Vagina (tissue), 2 donors: ENCODE results near the gene MAST4. TPM values are rescaled to one million over a fixed set of nuclear protein-coding genes. Genes with fewer than 3 reads are reported as not detected.

Experiments used
- DNase-seq, 2 donors: peaks; one replicate each; pipeline ENCODE4 v3.0.0-alpha.2; 2017; ENCODE audit errors: extremely low spot score in 2 of 2
- H3K27ac ChIP-seq: fragments of 200-600 bp; sonication (generic); one replicate; pipeline ENCODE4 v1.5.1; 2019
- H3K27me3 ChIP-seq: fragments of 200-600 bp; sonication (generic); one replicate; pipeline ENCODE4 v1.5.1; 2019
- H3K36me3 ChIP-seq, 2 donors: fragments of 200-600 bp; sonication (generic); one replicate each; pipeline ENCODE4 v1.5.1; 2017 to 2019
- H3K4me1 ChIP-seq: fragments of 200-600 bp; sonication (generic); one replicate; pipeline ENCODE4 v1.5.1; 2019
- H3K4me3 ChIP-seq, 2 donors: fragments of 200-600 bp; sonication (generic); 1 replicate in 1 of 2; 2 replicates in 1 of 2; pipeline ENCODE4 v1.5.1; 2016 to 2019
- H3K9me3 ChIP-seq: fragments of 200-600 bp; sonication (generic); one replicate; pipeline ENCODE4 v1.5.1; 2019
- CTCF ChIP-seq, 3 experiments: fragments of 450-650 bp in 2 of 3; fragments of 200-600 bp in 1 of 3; sonication (generic) in 1 of 3; IDR thresholded peaks; one replicate each; pipeline ENCODE4 v1.5.1; 2017 to 2019; ENCODE audit warnings: antibody characterized with exemption in 3 of 3, mild to moderate bottlenecking in 2 of 3, moderate library complexity in 2 of 3
- POLR2A ChIP-seq, 2 donors: fragments of 450-650 bp; IDR thresholded peaks; one replicate each; pipeline ENCODE4 v1.6.1; 2017; ENCODE audit warnings: antibody characterized with exemption in 2 of 2, mild to moderate bottlenecking in 2 of 2, moderate library complexity in 2 of 2
- POLR2AphosphoS5 ChIP-seq, 2 donors: sonication (generic); formaldehyde crosslinking; IDR thresholded peaks; one replicate each; pipeline ENCODE4 v1.9.0; 2017; ENCODE audit warnings: antibody characterized with exemption in 2 of 2, mild to moderate bottlenecking in 2 of 2, low read depth in 1 of 2; ENCODE audit not compliant: insufficient read depth in 1 of 2
- intact Hi-C: fragments of 100-400 bp; cut with DNase I; formaldehyde crosslinking; loops from one replicate; pipeline ENCODE4 v1.15.1; 2023
- total RNA-seq: library from RNA; depleted of rRNA; stranded (reverse); fragments of >200 nt; gene quantifications from one replicate; pipeline ENCODE4 v1.2.3, GENCODE V29; 2016

The MAST4 gene
- total RNA-seq, 1 donor from 2014 or later = 85.9 TPM

- Histone ChIP-seq H3K27me3 (no peaks in the 10 kb centered on the region), H3K4me3 (peak overlapping the region; percentile 49 to 67), H3K9me3 (no peaks in the 10 kb centered on the region), H3K27ac (peak overlapping the region; percentile 89), H3K4me1 (peaks cover 25% of the 10 kb centered on the region), H3K36me3 (no peaks in the 10 kb centered on the region)
- TF ChIP-seq POLR2AphosphoS5 (IDR thresholded peaks at IDR 0.05; ENCODE audit: insufficient read depth in 1 of 2, low read depth in 1 of 2) = no peak
- no peak for TF ChIP-seq CTCF (IDR thresholded peaks at IDR 0.05)
- TF ChIP-seq POLR2A (IDR thresholded peaks at IDR 0.05) = no peak
- intact Hi-C loops = loop anchor here (10.0 kb wide), 1 partner anchor 152 kb away; no protein-coding TSS in a partner anchor
- DNase-seq = no peak
These were observed 406.9 kb downstream of the MAST4 start for GRCh38 chr5:67002832-67003684.

GRCh38 chr5:67003685-67003934 is 407.4 kb downstream of the MAST4 start:
- H3K9me3 ChIP-seq = no peaks in the 10 kb centered on the region
- DNase-seq = no peak
- H3K36me3 ChIP-seq = no peaks in the 10 kb centered on the region
- H3K27ac ChIP-seq = peak overlapping the region; percentile 89
- intact Hi-C loops = loop anchor here (10.0 kb wide), 1 partner anchor 151 kb away; no protein-coding TSS in a partner anchor
- TF ChIP-seq CTCF (IDR thresholded peaks at IDR 0.05) (no peak), POLR2A (IDR thresholded peaks at IDR 0.05) (no peak), POLR2AphosphoS5 (IDR thresholded peaks at IDR 0.05; ENCODE audit: insufficient read depth in 1 of 2, low read depth in 1 of 2) (no peak)
- peak overlapping the region; percentile 49 to 67 for H3K4me3 ChIP-seq
- H3K4me1 ChIP-seq = peaks cover 27% of the 10 kb centered on the region
- no peaks in the 10 kb centered on the region for H3K27me3 ChIP-seq

GRCh38 chr5:67003935-67004729 is 407.9 kb downstream of the MAST4 start:
- no peaks in the 10 kb centered on the region for H3K9me3 ChIP-seq
- no peaks in the 10 kb centered on the region for H3K27me3 ChIP-seq
- peak overlapping the region; percentile 49 to 67 for H3K4me3 ChIP-seq
- H3K4me1 ChIP-seq = peaks cover 27% of the 10 kb centered on the region
- peak in 1 of 2 donors; percentile 96 for DNase-seq
- TF ChIP-seq CTCF (IDR thresholded peaks at IDR 0.05) = no peak
- peak; percentile 66 to 90 for TF ChIP-seq POLR2AphosphoS5 (IDR thresholded peaks at IDR 0.05; ENCODE audit: insufficient read depth in 1 of 2, low read depth in 1 of 2)
- peak in 1 of 2 donors; percentile 45 for TF ChIP-seq POLR2A (IDR thresholded peaks at IDR 0.05)
- peak overlapping the region; percentile 89 for H3K27ac ChIP-seq
- H3K36me3 ChIP-seq = no peaks in the 10 kb centered on the region
- intact Hi-C loops = loop anchor here (10.0 kb wide), 1 partner anchor 151 kb away; no protein-coding TSS in a partner anchor

- Histone ChIP-seq H3K9me3 (no peaks in the 10 kb centered on the region), H3K4me1 (peaks cover 27% of the 10 kb centered on the region), H3K27me3 (no peaks in the 10 kb centered on the region), H3K27ac (peak overlapping the region; percentile 89), H3K36me3 (no peaks in the 10 kb centered on the region), H3K4me3 (peak overlapping the region; percentile 49 to 67)
- DNase-seq = no peak
- no peak for TF ChIP-seq CTCF (IDR thresholded peaks at IDR 0.05)
- TF ChIP-seq POLR2A (IDR thresholded peaks at IDR 0.05) = no peak
- intact Hi-C loops = loop anchor here (10.0 kb wide), 1 partner anchor 150 kb away; no protein-coding TSS in a partner anchor
These were observed 408.6 kb downstream of the MAST4 start for GRCh38 chr5:67004730-67005350.
